ENCODE measurements around the gene FGD2.

- TF ChIP-seq CTCF (IDR thresholded peaks at IDR 0.05) (no peak), POLR2AphosphoS5 (IDR thresholded peaks at IDR 0.05) (no peak)
Measured at GRCh38 chr6:36957773-36958271, 47.6 kb upstream of the FGD2 start.
